ENCODE data around the gene RALGAPA2. TPM values are rescaled to one million over a fixed set of nuclear protein-coding genes. Genes with fewer than 3 reads are reported as not detected.

The RALGAPA2 gene
- total and polyA plus RNA-seq, 2 donors (not counting 1 experiment from before 2014, with no cell fraction given): 1.2 to 7.6 TPM

GRCh38 chr20:20604907-20605306, 107.5 kb downstream of the RALGAPA2 start:
- no peak overlapping the region for H3K27ac ChIP-seq (ENCODE audit: insufficient read depth, low read length)
- H3K4me1 ChIP-seq (ENCODE audit: control insufficient read depth, extremely low read depth, insufficient read depth, low read length): no peaks in the 10 kb centered on the region
- DNase-seq (ENCODE audit: low read depth in 2 of 2): no peak
- H3K79me2 ChIP-seq (ENCODE audit: control insufficient read depth, insufficient read depth, low read length): no peaks in the 10 kb centered on the region
- no peaks in the 10 kb centered on the region for H3K36me3 ChIP-seq (ENCODE audit: control insufficient read depth, insufficient read depth, low read length)
- H3K27me3 ChIP-seq (ENCODE audit: control insufficient read depth, insufficient read depth, low read length): no peaks in the 10 kb centered on the region
- no peak overlapping the region for H3K4me2 ChIP-seq (ENCODE audit: extremely low read depth, insufficient read depth, low read length)
- no peak overlapping the region for H2AFZ ChIP-seq (ENCODE audit: low read length)
- TF ChIP-seq EZH2 (IDR thresholded peaks at IDR 0.05; ENCODE audit: low read length, missing control alignments) (no peak), CTCF (conservative IDR thresholded peaks at IDR 0.05 in 1 of 2, IDR thresholded peaks at IDR 0.05 in 1 of 2; ENCODE audit: low read depth in 1 of 2, low read length in 2 of 2) (no peak)
- no peak overlapping the region for H3K4me3 ChIP-seq (replicated peaks in 1 of 4; ENCODE audit: control extremely low read depth in 1 of 4, insufficient read depth in 1 of 4, low read depth in 3 of 4, low read length in 4 of 4)
- no peaks in the 10 kb centered on the region for H3K9me3 ChIP-seq (ENCODE audit: control insufficient read depth, insufficient read depth, low read depth, low read length)
- H3K9ac ChIP-seq (ENCODE audit: insufficient read depth, low read length): no peak overlapping the region
- H4K20me1 ChIP-seq (ENCODE audit: control insufficient read depth, extremely low read depth, insufficient read depth, low read length): no peaks in the 10 kb centered on the region

GRCh38 chr20:20604357-20604756, 108.1 kb downstream of the RALGAPA2 start:
- H3K4me2 ChIP-seq (ENCODE audit: extremely low read depth, insufficient read depth, low read length): no peak overlapping the region
- H3K27me3 ChIP-seq (ENCODE audit: control insufficient read depth, insufficient read depth, low read length): no peaks in the 10 kb centered on the region
- no peaks in the 10 kb centered on the region for H3K9me3 ChIP-seq (ENCODE audit: control insufficient read depth, insufficient read depth, low read depth, low read length)
- no peak for TF ChIP-seq CTCF (conservative IDR thresholded peaks at IDR 0.05 in 1 of 2, IDR thresholded peaks at IDR 0.05 in 1 of 2; ENCODE audit: low read depth in 1 of 2, low read length in 2 of 2)
- no peak for TF ChIP-seq EZH2 (IDR thresholded peaks at IDR 0.05; ENCODE audit: low read length, missing control alignments)
- DNase-seq (ENCODE audit: low read depth in 2 of 2): no peak
- no peak overlapping the region for H2AFZ ChIP-seq (ENCODE audit: low read length)
- no peaks in the 10 kb centered on the region for H3K4me1 ChIP-seq (ENCODE audit: control insufficient read depth, extremely low read depth, insufficient read depth, low read length)
- no peak overlapping the region for H3K4me3 ChIP-seq (replicated peaks in 1 of 4; ENCODE audit: control extremely low read depth in 1 of 4, insufficient read depth in 1 of 4, low read depth in 3 of 4, low read length in 4 of 4)
- H3K27ac ChIP-seq (ENCODE audit: insufficient read depth, low read length): no peak overlapping the region
- no peaks in the 10 kb centered on the region for H4K20me1 ChIP-seq (ENCODE audit: control insufficient read depth, extremely low read depth, insufficient read depth, low read length)
- no peak overlapping the region for H3K9ac ChIP-seq (ENCODE audit: insufficient read depth, low read length)
- no peaks in the 10 kb centered on the region for H3K36me3 ChIP-seq (ENCODE audit: control insufficient read depth, insufficient read depth, low read length)
- H3K79me2 ChIP-seq (ENCODE audit: control insufficient read depth, insufficient read depth, low read length): no peaks in the 10 kb centered on the region

GRCh38 chr20:20603339-20603990, 109.0 kb downstream of the RALGAPA2 start:
- Histone ChIP-seq H3K4me2 (ENCODE audit: extremely low read depth, insufficient read depth, low read length) (no peak overlapping the region), H3K9ac (ENCODE audit: insufficient read depth, low read length) (no peak overlapping the region), H3K36me3 (ENCODE audit: control insufficient read depth, insufficient read depth, low read length) (no peaks in the 10 kb centered on the region), H4K20me1 (ENCODE audit: control insufficient read depth, extremely low read depth, insufficient read depth, low read length) (no peaks in the 10 kb centered on the region), H3K27me3 (ENCODE audit: control insufficient read depth, insufficient read depth, low read length) (no peaks in the 10 kb centered on the region), H3K9me3 (ENCODE audit: control insufficient read depth, insufficient read depth, low read depth, low read length) (no peaks in the 10 kb centered on the region), H3K4me1 (ENCODE audit: control insufficient read depth, extremely low read depth, insufficient read depth, low read length) (no peaks in the 10 kb centered on the region), H3K79me2 (ENCODE audit: control insufficient read depth, insufficient read depth, low read length) (no peaks in the 10 kb centered on the region), H3K27ac (ENCODE audit: insufficient read depth, low read length) (no peak overlapping the region), H3K4me3 (replicated peaks in 1 of 4; ENCODE audit: control extremely low read depth in 1 of 4, insufficient read depth in 1 of 4, low read depth in 3 of 4, low read length in 4 of 4) (no peak overlapping the region), H2AFZ (ENCODE audit: low read length) (no peak overlapping the region)
- no peak for TF ChIP-seq EZH2 (IDR thresholded peaks at IDR 0.05; ENCODE audit: low read length, missing control alignments)
- TF ChIP-seq CTCF (conservative IDR thresholded peaks at IDR 0.05 in 1 of 2, IDR thresholded peaks at IDR 0.05 in 1 of 2; ENCODE audit: low read depth in 1 of 2, low read length in 2 of 2): no peak
- DNase-seq (ENCODE audit: low read depth in 2 of 2): no peak
